GM18861 (cell line): ENCODE results near the gene PLEKHD1.
"Not testable (repeated sequence)": the region's sequence is repeated elsewhere in the genome, so short reads cannot be mapped to it uniquely, and the experiment has no call there.

Experiments used
- ATAC-seq: cut with Tn5 transposase; IDR thresholded peaks from one replicate; pipeline ENCODE4 v1.9.1; 2021; ENCODE audit not compliant: unreplicated experiment

PLEKHD1 gene

GRCh38 chr14:69481815-69482568 is 2.5 kb upstream of the PLEKHD1 start:
- ATAC-seq = peak; percentile 86

GRCh38 chr14:69483765-69484443 is 624 bp upstream of the PLEKHD1 start:
- ATAC-seq = no peak

DNA sequence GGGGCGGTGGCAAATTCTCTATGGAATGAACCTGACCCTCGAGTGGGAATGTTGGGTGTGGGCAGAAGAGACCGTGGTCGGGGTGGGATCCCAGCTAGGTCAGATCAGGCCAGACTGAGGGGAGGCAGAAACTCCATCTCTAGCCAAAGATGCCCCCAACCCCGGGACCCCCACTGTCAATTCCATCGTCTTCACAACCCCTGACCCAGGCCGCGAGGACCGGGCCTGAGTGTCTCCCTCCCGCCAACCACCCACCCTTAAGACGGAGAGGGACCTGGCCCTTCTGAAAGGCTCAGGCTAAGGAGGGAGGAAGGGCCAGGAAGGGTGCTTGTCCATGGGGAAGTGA is 760 bp downstream of the PLEKHD1 start:
- ATAC-seq = no peak

- ATAC-seq = no peak
Measured at GRCh38 chr14:69485701-69486100, 1.2 kb downstream of the PLEKHD1 start.

GRCh38 chr14:69487226-69487625 is 2.7 kb downstream of the PLEKHD1 start:
- no peak for ATAC-seq

GRCh38 chr14:69487771-69488170 is 3.2 kb downstream of the PLEKHD1 start:
- ATAC-seq = no peak

DNA sequence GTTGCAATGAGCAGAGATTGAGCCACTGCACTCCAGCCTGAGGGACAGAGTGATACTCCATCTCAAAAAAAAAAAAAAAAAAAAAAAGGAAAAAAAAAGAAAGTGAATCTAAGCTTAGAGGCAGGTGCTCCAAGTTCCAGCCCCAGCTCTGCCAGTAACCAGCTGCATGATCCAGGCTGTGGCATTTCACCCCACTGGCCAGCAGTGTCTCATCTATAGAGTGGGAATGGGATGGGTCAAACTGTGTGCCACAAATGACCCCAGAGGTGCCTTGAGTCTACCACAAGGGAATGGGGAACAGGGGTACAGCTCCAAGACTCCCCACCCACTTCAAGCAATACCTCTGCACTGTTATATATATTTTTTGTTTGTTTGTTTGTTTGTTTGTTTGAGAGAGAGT is 5.0 kb downstream of the PLEKHD1 start:
- no peak for ATAC-seq

DNA sequence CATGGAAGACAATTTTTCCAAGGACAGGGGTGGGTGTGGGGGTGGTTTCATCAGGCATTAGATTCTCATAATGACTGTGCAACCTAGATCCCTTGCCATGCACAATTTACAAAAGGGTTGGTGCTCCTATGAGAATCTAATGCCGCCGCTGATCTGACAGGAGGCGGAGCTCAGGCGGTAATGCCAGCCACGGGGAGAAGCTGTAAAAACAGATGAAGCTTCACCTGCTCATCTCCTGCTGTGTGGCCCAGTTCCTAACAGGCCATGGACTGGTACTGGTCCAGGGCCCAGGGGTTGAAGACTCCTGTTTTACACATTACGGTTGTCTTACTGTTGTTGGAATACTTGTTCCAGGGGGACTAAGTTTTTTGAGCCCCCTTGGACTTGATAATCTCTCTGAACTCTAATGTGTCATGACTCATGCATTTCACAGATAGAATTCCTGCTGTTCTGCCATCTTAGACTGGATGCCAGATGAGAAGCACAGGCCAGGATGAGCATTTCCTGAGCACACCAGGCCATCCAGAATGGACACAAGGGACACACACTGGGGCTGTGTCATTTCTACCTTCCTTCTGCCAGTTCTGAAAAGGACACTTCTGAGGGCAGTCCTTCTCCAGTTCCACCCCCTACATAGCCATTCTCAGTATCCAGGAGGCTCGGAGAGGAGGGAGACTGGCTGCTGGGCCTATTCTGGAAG is 5.8 kb downstream of the PLEKHD1 start:
- ATAC-seq = no peak

GRCh38 chr14:69491193-69491592 is 6.7 kb downstream of the PLEKHD1 start:
- no peak for ATAC-seq

DNA sequence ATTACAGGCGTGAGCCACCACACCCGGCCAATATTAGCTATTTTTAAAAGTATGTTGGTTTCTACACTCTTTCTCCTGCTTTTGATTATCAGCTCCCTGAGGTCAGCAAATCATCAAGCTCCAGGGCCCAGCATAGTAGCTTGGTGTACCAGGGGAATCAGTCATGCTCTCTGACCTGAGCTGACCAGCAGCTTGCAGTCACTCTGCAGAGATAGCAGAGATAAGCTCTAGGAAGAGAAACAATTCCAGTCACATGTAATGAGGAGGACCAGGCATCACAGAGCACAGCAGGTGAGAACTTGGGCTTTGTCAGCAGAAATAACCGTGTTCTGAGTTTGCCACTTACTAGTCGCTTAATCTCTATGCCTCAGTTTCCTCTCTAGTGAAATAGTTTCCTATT is 8.5 kb downstream of the PLEKHD1 start:
- ATAC-seq = no peak

DNA sequence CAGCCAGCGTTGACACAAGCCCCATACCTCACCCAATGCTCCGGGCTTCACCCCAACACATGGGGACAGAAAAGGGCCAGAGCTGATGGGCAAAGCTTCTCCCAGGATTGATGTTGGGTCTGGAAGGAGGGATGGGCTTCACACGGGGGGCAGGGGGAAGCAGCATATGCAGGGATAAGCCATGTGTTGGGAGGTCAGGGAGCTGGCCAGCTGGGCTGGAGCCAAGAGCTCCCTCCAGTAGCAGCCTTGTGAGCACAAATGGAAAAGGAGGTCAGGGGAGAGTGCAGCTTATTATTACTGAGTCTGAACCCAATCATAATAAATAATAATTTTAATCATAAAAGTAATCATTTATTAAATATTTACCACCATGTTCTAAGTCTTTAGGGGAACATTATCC is 9.3 kb downstream of the PLEKHD1 start:
- no peak for ATAC-seq

DNA sequence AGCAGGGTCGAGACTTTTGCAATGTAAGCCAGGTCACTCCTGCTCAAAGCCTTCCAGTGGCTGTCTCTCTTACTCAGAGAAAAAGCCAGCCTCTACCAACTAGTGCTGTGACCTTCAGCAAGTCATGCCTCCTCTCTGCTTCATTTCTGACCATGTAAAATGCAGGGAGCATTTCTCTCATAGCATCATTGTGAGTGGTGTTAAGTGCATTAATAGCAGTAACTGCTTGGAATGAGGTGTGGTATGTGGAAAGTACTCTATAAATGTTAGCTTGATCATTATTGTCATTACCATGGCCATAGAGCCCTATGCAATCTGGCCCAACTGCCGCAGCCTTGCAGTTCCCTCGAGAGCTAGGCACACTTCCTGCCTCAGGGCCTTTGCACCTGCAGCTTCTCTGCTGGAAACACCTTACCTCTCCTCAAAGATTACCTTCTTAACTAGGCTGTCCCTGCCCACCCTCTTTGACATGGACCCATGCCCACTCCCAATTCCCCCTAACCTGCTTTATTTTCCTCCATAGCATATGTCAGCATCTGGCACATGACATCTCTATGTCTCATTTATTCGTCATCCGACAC is 10.9 kb downstream of the PLEKHD1 start:
- no peak for ATAC-seq

DNA sequence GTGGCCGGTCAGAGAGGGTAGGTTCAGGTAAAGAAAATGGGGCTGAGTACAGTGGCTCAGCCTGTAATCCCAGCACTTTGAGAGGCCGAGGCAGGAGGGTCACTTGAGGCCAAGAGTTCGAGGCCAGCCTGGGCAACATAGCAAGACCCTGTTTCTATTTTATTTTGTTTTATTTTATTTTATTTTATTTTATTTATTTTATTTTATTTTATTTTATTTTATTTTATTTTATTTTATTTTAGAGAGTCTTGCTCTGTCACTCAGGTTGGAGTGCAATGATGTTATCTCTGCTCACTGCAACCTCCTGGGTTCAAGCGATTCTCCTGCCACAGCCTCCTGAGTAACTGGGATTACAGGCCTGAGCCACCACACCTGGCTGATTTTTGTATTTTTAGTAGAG is 13.3 kb downstream of the PLEKHD1 start:
- ATAC-seq = not testable (repeated sequence)

- ATAC-seq = not testable (repeated sequence)
Measured at GRCh38 chr14:69498286-69498685, 13.8 kb downstream of the PLEKHD1 start.

DNA sequence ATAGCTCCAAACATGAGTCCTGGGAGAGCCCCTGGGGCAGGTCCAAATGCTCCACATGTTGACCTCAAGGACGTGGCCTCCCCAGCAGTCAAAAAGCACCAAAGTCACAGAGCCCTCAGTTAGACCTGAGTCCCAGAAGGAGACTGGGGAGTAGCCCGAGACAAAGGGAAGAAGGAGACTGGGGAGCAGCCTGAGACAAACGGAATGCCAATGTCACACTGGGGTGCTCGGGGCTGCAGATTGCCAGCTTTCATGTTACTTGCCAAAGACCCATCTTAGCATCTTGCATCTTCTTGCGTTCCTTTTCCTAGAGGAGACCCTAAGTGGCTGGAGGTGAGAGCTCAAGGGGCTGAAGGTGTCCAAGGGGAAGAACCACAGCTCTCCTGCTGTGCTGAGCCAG is 14.9 kb downstream of the PLEKHD1 start:
- no peak for ATAC-seq

- ATAC-seq = no peak
Measured at GRCh38 chr14:69500096-69500495, 15.6 kb downstream of the PLEKHD1 start.

DNA sequence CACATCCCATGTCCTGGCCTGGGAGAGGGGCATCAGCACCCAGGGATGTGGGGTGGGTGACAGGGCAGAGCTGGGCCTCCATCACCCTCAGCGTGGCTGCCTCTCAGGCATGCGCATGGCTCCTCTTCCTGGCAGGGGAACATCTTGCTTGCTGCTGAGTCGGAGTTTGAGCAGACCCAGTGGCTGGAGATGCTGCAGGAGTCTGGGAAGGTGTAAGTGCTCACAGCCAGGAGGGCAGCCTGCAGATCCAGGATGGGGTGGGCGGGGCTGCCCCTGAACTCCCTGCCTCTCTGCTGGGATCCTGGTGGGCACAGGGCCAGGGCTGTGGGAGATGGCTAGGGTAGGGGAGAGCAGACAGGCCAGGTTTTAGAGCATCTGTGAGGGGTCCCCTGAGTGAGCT is 16.2 kb downstream of the PLEKHD1 start:
- no peak for ATAC-seq

DNA sequence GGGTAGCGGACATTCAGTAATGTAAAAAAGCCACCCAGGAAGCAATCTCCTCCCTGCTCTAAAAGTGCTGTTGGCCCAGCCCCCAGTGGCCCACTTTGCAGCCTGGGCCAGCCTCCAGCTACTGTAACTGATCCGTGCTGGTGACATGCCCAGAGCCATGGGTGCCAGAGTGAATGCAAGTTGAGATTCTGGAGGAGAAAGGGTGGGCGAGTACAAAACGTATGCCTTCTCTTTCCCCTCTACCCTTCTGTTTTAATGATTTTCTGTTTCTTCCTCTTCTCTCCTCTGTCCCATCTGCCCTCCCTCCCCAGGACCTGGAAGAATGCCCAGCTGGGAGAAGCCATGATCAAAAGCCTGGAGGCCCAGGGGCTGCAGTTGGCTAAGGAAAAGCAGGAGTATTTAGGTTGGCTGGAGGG is 16.9 kb downstream of the PLEKHD1 start:
- no peak for ATAC-seq

DNA sequence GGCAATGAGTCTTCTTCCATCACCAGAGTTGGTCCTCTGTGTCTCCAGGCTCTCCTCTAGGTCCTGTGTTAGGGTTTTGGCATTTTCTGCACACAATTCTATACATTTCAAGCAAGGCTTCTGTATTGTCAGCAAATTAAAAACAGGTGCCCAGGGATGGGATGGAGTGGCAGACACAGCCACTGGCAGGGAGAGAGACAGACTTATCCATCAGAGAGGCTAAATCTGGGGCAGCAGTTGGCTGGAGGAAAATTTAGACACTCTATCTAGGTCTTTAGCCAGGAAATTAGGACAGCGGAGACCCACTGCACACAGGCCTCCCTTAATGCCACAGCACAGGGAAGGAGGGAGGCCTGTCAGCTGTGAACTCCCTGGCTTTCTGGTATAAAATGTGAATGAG is 20.2 kb downstream of the PLEKHD1 start:
- no peak for ATAC-seq

DNA sequence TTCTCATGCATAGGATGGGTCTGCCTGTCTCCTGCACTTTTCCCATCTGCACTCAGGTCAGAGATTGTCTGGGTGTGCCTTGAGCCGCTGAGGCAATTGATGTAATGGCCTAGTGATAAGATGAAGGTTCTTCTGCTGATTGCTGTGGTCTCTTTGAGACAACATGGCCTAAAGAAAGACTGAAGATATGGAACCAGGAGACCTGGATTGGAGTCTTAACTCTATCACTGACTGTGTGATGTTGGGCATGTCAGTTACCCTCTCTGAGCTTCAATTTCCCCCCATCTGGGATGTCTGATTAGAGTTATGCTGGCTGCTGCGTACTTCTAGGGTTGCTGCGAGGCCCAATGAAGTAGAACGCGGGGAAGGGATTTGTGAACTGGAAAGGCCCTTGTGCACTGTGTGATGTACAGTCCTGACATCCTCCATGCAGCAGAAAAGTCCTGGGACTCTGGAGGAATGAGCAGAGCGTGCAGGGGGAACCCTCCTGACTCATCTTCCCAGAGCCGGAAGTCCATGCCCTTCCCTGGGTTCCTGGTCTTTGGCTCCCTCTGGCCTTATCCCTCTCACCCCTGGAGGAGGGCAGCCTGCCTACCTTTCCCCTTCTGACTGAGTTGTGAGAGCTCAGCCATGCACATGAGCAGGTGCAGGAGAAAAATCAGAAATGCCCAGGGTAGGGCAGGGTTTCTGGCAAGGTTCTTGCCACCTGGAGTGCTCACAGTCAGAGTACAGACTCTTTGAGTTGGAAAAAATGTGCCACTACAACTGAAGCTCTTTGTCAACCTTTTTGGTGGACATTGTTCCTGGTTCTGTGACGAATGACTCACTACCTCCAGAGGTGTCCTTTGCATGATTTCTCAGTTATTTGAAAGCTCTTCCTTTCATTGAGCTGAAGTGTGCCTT is 21.1 kb downstream of the PLEKHD1 start:
- ATAC-seq = no peak

DNA sequence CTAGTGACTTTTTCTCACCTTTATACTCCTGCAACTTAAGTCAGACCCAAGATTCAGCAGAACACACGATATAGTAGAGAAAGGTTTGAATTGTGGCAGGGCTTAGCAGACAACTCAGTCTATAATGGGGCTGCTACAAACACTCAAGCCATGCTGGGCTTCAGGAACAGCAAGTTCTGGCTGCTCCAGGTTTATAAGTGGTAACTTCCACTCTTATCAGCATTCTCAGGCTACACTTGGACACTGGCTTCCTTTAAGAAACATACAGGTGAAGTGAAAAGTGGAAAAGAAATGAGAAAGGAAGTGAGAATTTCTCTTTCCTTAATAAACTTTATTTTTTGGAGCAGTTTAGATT is 21.7 kb downstream of the PLEKHD1 start:
- no peak for ATAC-seq
